Stomach (tissue), 9 donors: ENCODE results near the gene NCOA5. TPM values are rescaled to one million over a fixed set of nuclear protein-coding genes. Genes with fewer than 3 reads are reported as not detected.

Source experiments
- DNase-seq, 2 donors: peaks; one replicate each; pipeline versions ENCODE4 v3.0.0 to v3.0.0-alpha.2; 2013 to 2019
- H3K27ac ChIP-seq, 5 donors: fragments of 200-600 bp in 4 of 5; sonication (generic) in 4 of 5; one replicate each; pipeline ENCODE4 v1.5.1; 2013 to 2019; ENCODE audit warnings: mild to moderate bottlenecking in 1 of 5, moderate library complexity in 1 of 5
- H3K27me3 ChIP-seq, 3 donors: fragments of 200-600 bp; sonication (generic); one replicate each; pipeline ENCODE4 v1.5.1; 2017 to 2019; ENCODE audit warnings: mixed run types in 1 of 3
- H3K36me3 ChIP-seq, 4 donors: fragments of 200-600 bp; sonication (generic); 1 replicate in 3 of 4; 2 replicates in 1 of 4; pipeline ENCODE4 v1.5.1; 2016 to 2019
- H3K4me1 ChIP-seq, 4 donors: fragments of 200-600 bp; sonication (generic); one replicate each; pipeline ENCODE4 v1.5.1; 2016 to 2019
- H3K4me3 ChIP-seq, 4 donors: fragments of 200-600 bp; sonication (generic) in 3 of 4; one replicate each; pipeline ENCODE4 v1.5.1; 2016 to 2019; ENCODE audit warnings: mild to moderate bottlenecking in 1 of 4
- H3K9me3 ChIP-seq, 4 donors: fragments of 200-600 bp; sonication (generic); one replicate each; pipeline ENCODE4 v1.5.1; 2016 to 2019
- EP300 ChIP-seq: sonication (generic); formaldehyde crosslinking; IDR thresholded peaks from one replicate; pipeline ENCODE4 v1.6.1; 2017; ENCODE audit warnings: antibody characterized with exemption
- POLR2A ChIP-seq, 4 donors: fragments of 450-650 bp; IDR thresholded peaks; one replicate each; pipeline ENCODE4 v1.6.1; 2016; ENCODE audit warnings: antibody characterized with exemption in 4 of 4, control low read depth in 2 of 4, mild to moderate bottlenecking in 1 of 4, moderate library complexity in 1 of 4
- POLR2AphosphoS5 ChIP-seq, 3 donors: sonication (generic); formaldehyde crosslinking; IDR thresholded peaks; one replicate each; pipeline ENCODE4 v1.6.1; 2016; ENCODE audit warnings: antibody characterized with exemption in 3 of 3
- WGBS, 5 donors: extraction: QIAGEN DNeasy Blood & Tissue Kit in 3 of 5; methylation state at CpG; one replicate each; pipeline versions ENCODE4 v1.1.5 to v1.1.7; 2013 to 2018; 5-methylcytosine and 5-hydroxymethylcytosine counted together
- intact Hi-C: fragments of 100-400 bp; cut with DNase I; formaldehyde crosslinking; loops from one replicate; pipeline ENCODE4 v1.15.1; 2023; ENCODE audit warnings: low total_unique reads
- polyA plus RNA-seq, 3 donors: library from polyadenylated mRNA; stranded (reverse); fragments of 200-250 nt; gene quantifications; one replicate each; pipeline ENCODE4 v1.2.3, GENCODE V29; 2013
- total RNA-seq, 5 donors: library from RNA; depleted of rRNA; stranded (reverse); fragments of >200 nt; gene quantifications; one replicate each; pipeline versions ENCODE4 v1.1.0 to v1.2.3, GENCODE V29; 2014 to 2016
- TF ChIP-seq, protein P1 (sequence below), 7 experiments: fragments of 450-650 bp in 4 of 7; fragments of 200-600 bp in 3 of 7; sonication (generic) in 3 of 7; IDR thresholded peaks; one replicate each; pipeline ENCODE4 v1.5.1; 2016 to 2019; ENCODE audit warnings: antibody characterized with exemption in 7 of 7, control low read depth in 2 of 7, mild to moderate bottlenecking in 1 of 7
- donor health status: healthy with polysubstance abuse.
- donor health status: Bipolar disorder and iron deficiency.
- donor health status: healthy.

Gene NCOA5
- total and polyA plus RNA-seq, 8 donors: 4.3 to 58.9 (median 11.4) TPM

DNA sequence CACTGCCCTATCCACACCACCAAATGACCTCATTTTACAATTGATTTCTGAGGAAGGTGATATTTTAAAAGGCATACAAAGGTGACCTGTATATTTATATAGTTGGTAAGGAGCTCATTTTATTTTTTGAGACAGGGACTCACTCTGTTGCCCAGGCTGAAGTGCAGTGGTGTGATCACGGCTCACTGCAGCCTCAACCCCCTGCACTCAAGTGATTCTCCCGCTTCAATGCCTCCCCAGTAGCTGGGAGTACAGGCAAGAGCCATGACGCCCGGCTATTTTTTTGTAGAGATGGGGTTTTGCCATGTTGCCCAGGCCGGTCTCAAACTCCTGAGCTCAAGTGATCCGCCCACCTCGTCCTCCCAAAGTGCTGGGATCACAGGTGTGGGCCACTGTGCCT, 13.0 kb downstream of the NCOA5 start:
- Histone ChIP-seq H3K27ac (no peak overlapping the region), H3K27me3 (no peaks in the 10 kb centered on the region), H3K4me3 (no peak overlapping the region), H3K4me1 (peaks cover 0 to 66% (median 20%) of the 10 kb centered on the region in 4 donors), H3K36me3 (peaks cover 29 to 61% (median 58%) of the 10 kb centered on the region in 4 donors), H3K9me3 (no peaks in the 10 kb centered on the region)
- intact Hi-C loops: no loop called here
- DNase-seq: no peak
- TF ChIP-seq POLR2AphosphoS5 (IDR thresholded peaks at IDR 0.05): no peak
- TF ChIP-seq, protein P1, sequence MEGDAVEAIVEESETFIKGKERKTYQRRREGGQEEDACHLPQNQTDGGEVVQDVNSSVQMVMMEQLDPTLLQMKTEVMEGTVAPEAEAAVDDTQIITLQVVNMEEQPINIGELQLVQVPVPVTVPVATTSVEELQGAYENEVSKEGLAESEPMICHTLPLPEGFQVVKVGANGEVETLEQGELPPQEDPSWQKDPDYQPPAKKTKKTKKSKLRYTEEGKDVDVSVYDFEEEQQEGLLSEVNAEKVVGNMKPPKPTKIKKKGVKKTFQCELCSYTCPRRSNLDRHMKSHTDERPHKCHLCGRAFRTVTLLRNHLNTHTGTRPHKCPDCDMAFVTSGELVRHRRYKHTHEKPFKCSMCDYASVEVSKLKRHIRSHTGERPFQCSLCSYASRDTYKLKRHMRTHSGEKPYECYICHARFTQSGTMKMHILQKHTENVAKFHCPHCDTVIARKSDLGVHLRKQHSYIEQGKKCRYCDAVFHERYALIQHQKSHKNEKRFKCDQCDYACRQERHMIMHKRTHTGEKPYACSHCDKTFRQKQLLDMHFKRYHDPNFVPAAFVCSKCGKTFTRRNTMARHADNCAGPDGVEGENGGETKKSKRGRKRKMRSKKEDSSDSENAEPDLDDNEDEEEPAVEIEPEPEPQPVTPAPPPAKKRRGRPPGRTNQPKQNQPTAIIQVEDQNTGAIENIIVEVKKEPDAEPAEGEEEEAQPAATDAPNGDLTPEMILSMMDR (IDR thresholded peaks at IDR 0.05): no peak
- TF ChIP-seq EP300: no peak
- no peak for TF ChIP-seq POLR2A (IDR thresholded peaks at IDR 0.05)
- WGBS, 5 donors: 83 to 93% (median 86%) methylated on average over 7 of the region's 7 CpGs

- 62 to 69% (median 68%) methylated on average over 3 of the region's 3 CpGs for WGBS, 5 donors
- intact Hi-C loops: no loop called here
- Histone ChIP-seq H3K4me1 (peaks cover 0 to 40% (median 5%) of the 10 kb centered on the region in 4 donors), H3K9me3 (no peaks in the 10 kb centered on the region), H3K4me3 (no peak overlapping the region), H3K36me3 (peaks cover 35 to 68% (median 67%) of the 10 kb centered on the region in 4 donors), H3K27ac (no peak overlapping the region), H3K27me3 (no peaks in the 10 kb centered on the region)
- DNase-seq: no peak
- no peak for TF ChIP-seq POLR2AphosphoS5 (IDR thresholded peaks at IDR 0.05)
- TF ChIP-seq, protein P1 (IDR thresholded peaks at IDR 0.05): no peak
Measured at GRCh38 chr20:46074006-46074405, 15.8 kb downstream of the NCOA5 start.

DNA sequence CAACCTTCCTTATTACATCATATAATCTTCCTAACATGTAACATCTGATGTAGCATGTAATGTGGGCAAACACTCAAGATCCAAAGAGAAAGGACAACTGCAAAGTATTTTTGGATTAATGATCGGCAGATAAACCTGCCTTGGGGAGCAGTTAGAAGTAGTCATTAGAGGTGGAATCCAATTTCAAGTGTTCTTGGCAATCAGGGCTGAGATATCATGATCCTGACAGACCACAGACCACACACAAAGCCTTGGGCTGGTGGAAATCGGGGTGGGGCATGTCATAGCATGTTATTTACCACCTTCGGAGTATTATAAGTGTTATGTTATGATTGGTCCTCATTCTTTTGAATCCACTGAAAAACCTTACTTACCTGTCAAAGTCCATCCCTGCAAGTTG, 16.3 kb downstream of the NCOA5 start:
- no peak for TF ChIP-seq POLR2AphosphoS5 (IDR thresholded peaks at IDR 0.05)
- TF ChIP-seq, protein P1 (IDR thresholded peaks at IDR 0.05): no peak
- TF ChIP-seq POLR2A (IDR thresholded peaks at IDR 0.05): no peak
- no peak for TF ChIP-seq EP300
- Histone ChIP-seq H3K27ac (no peak overlapping the region), H3K36me3 (peaks cover 34 to 68% (median 67%) of the 10 kb centered on the region in 4 donors), H3K4me3 (no peak overlapping the region), H3K9me3 (no peaks in the 10 kb centered on the region), H3K4me1 (peaks cover 0 to 34% (median 2%) of the 10 kb centered on the region in 4 donors), H3K27me3 (no peaks in the 10 kb centered on the region)
- 85 to 91% (median 88%) methylated on average over 3 of the region's 3 CpGs for WGBS, 5 donors
- DNase-seq: no peak
- intact Hi-C loops: no loop called here

DNA sequence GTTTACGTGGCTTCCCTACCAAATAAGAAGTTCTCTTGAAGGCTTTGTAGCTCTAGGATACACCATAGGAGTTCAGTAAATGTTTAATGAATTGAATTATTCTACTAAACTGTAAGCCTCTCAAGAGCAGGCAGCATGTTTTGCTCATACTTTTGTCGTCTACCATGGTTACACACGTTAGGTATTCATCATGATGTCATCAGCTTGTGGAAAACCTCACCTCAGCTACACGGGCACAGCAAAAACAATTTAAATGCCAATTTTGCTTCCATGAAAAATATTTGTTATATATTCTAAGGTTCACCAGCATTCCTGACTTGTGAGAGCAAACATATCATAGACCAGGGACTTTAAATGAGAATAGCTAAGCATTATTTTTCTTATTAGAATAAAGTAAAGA, 16.7 kb downstream of the NCOA5 start:
- TF ChIP-seq, protein P1 (IDR thresholded peaks at IDR 0.05): no peak
- TF ChIP-seq EP300: no peak
- TF ChIP-seq POLR2AphosphoS5 (IDR thresholded peaks at IDR 0.05): no peak
- no peak for TF ChIP-seq POLR2A (IDR thresholded peaks at IDR 0.05)
- 88 to 93% (median 92%) methylated on average over 4 of the region's 4 CpGs for WGBS, 5 donors
- Histone ChIP-seq H3K27me3 (no peaks in the 10 kb centered on the region), H3K27ac (no peak overlapping the region), H3K9me3 (no peaks in the 10 kb centered on the region), H3K4me1 (peaks cover 0 to 30% (median under 1%) of the 10 kb centered on the region in 4 donors), H3K4me3 (no peak overlapping the region), H3K36me3 (peaks cover 35 to 68% (median 67%) of the 10 kb centered on the region in 4 donors)
- intact Hi-C loops: no loop called here
- no peak for DNase-seq
